ENCODE measurements around the gene DLG5. TPM values are rescaled to one million over a fixed set of nuclear protein-coding genes. Genes with fewer than 3 reads are reported as not detected.

The DLG5 gene
- total and polyA plus RNA-seq, 10 of the 15 experiments (the other 5 are each of a cell fraction or from before 2014, with no cell fraction given): 0.18 to 6.6 (median 2.7) TPM

DNA sequence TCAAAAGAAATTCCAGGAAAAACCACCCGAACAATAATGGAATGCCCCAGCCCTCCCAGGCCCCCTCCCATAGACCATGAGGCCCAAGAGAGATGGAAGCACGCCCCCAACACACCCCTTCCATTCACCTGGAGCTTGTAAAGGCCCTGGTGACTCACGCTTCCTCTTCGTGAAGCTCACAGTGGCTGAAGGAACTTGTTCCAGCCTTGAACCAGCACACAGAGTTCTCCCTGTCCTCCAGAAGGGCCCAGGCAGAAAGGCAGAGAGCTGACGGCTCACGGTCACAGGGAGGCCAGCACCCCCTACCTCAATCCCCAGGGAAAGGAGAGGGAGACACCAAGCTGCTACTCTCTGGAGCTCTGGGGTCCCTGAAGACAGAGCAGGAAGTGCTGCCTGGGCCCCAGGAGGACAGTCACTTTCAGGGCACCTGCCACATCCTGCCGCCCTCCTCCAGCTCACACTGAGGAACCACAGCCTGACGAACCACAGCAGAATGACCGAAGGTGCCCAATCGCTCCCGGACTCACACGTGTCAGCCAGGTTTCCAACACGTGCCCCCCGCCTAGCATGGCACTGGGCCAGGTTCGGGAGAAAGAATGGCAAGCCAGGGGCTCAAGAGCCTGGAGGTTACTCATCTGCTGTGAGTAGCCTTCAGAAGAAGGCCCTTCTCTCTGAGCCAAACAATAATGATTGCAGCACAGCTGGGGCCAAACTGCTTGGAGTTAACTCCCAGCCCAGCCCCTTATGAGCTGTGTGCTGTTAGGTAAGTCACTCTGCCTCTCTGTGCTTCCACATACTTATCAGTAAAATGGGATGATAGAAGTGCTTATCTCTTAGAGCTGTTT is 52.8 kb downstream of the DLG5 start (continued):
- TF ChIP-seq, protein P1, sequence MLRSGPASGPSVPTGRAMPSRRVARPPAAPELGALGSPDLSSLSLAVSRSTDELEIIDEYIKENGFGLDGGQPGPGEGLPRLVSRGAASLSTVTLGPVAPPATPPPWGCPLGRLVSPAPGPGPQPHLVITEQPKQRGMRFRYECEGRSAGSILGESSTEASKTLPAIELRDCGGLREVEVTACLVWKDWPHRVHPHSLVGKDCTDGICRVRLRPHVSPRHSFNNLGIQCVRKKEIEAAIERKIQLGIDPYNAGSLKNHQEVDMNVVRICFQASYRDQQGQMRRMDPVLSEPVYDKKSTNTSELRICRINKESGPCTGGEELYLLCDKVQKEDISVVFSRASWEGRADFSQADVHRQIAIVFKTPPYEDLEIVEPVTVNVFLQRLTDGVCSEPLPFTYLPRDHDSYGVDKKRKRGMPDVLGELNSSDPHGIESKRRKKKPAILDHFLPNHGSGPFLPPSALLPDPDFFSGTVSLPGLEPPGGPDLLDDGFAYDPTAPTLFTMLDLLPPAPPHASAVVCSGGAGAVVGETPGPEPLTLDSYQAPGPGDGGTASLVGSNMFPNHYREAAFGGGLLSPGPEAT (IDR thresholded peaks at IDR 0.05; ENCODE audit: low read depth): peak; percentile 38; the same call in 1 of the 2 replicates
- TF ChIP-seq, protein P2, sequence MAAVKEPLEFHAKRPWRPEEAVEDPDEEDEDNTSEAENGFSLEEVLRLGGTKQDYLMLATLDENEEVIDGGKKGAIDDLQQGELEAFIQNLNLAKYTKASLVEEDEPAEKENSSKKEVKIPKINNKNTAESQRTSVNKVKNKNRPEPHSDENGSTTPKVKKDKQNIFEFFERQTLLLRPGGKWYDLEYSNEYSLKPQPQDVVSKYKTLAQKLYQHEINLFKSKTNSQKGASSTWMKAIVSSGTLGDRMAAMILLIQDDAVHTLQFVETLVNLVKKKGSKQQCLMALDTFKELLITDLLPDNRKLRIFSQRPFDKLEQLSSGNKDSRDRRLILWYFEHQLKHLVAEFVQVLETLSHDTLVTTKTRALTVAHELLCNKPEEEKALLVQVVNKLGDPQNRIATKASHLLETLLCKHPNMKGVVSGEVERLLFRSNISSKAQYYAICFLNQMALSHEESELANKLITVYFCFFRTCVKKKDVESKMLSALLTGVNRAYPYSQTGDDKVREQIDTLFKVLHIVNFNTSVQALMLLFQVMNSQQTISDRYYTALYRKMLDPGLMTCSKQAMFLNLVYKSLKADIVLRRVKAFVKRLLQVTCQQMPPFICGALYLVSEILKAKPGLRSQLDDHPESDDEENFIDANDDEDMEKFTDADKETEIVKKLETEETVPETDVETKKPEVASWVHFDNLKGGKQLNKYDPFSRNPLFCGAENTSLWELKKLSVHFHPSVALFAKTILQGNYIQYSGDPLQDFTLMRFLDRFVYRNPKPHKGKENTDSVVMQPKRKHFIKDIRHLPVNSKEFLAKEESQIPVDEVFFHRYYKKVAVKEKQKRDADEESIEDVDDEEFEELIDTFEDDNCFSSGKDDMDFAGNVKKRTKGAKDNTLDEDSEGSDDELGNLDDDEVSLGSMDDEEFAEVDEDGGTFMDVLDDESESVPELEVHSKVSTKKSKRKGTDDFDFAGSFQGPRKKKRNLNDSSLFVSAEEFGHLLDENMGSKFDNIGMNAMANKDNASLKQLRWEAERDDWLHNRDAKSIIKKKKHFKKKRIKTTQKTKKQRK (IDR thresholded peaks at IDR 0.05; ENCODE audit: low read depth, low read length): no peak
- TF ChIP-seq TAF1 (IDR thresholded peaks at IDR 0.05; ENCODE audit: borderline replicate concordance, low read depth, low read length) (0 out of 2 replicates have a peak, but pooled peaks have one; percentile 34), ZBED1 (IDR thresholded peaks at IDR 0.05; ENCODE audit: borderline replicate concordance) (no peak), RAD21 (IDR thresholded peaks at IDR 0.05; ENCODE audit: insufficient read depth, low read depth, low read length) (no peak), POLR2AphosphoS2 (IDR thresholded peaks at IDR 0.05; ENCODE audit: low read depth, low read length) (no peak), ZNF24 (IDR thresholded peaks at IDR 0.05) (no peak), BACH1 (IDR thresholded peaks at IDR 0.05; ENCODE audit: borderline replicate concordance) (0 out of 2 replicates have a peak, but pooled peaks have one; percentile 32), RELA (IDR thresholded peaks at IDR 0.05; ENCODE audit: borderline replicate concordance, partially characterized antibody) (no peak), ASH2L (IDR thresholded peaks at IDR 0.05; ENCODE audit: borderline replicate concordance, low read depth) (0 out of 2 replicates have a peak, but pooled peaks have one; percentile 71), LARP7 (IDR thresholded peaks at IDR 0.05) (0 out of 2 replicates have a peak, but pooled peaks have one; percentile 36), FOXK2 (IDR thresholded peaks at IDR 0.05) (no peak), WRNIP1 (IDR thresholded peaks at IDR 0.05; ENCODE audit: borderline replicate concordance, low read depth, low read length) (no peak), BMI1 (IDR thresholded peaks at IDR 0.05; ENCODE audit: borderline replicate concordance) (no peak), SMAD1 (IDR thresholded peaks at IDR 0.05; ENCODE audit: low read depth, partially characterized antibody) (no peak), EP300 (IDR thresholded peaks at IDR 0.05; ENCODE audit: borderline replicate concordance in 1 of 2, control insufficient read depth in 1 of 2, low read depth in 2 of 2, low read length in 2 of 2) (0 out of 4 replicates have a peak, but pooled peaks of 1 of the 2 experiments have one; percentile 25)
- TF ChIP-seq, protein P3, sequence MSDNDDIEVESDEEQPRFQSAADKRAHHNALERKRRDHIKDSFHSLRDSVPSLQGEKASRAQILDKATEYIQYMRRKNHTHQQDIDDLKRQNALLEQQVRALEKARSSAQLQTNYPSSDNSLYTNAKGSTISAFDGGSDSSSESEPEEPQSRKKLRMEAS (IDR thresholded peaks at IDR 0.05; ENCODE audit: low read depth, low read length): peak; percentile 67
- TF ChIP-seq, protein P4, sequence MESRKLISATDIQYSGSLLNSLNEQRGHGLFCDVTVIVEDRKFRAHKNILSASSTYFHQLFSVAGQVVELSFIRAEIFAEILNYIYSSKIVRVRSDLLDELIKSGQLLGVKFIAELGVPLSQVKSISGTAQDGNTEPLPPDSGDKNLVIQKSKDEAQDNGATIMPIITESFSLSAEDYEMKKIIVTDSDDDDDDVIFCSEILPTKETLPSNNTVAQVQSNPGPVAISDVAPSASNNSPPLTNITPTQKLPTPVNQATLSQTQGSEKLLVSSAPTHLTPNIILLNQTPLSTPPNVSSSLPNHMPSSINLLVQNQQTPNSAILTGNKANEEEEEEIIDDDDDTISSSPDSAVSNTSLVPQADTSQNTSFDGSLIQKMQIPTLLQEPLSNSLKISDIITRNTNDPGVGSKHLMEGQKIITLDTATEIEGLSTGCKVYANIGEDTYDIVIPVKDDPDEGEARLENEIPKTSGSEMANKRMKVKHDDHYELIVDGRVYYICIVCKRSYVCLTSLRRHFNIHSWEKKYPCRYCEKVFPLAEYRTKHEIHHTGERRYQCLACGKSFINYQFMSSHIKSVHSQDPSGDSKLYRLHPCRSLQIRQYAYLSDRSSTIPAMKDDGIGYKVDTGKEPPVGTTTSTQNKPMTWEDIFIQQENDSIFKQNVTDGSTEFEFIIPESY (IDR thresholded peaks at IDR 0.05): no peak
